IMR-90 (cell line): ENCODE results near the gene SENP2. TPM values are rescaled to one million over a fixed set of nuclear protein-coding genes. Genes with fewer than 3 reads are reported as not detected.

Experiments used
- ATAC-seq: fragments of 200-7000 bp; cut with Tn5 transposase; 2 replicates; pipeline ENCODE4 v1.9.1; 2020; ENCODE audit warnings: low read depth, mild to moderate bottlenecking, moderate library complexity
- BruUV-seq: library from RNA; stranded (reverse); fragments of 400-500 nt; replicated peaks from 2 replicates; lab custom pipeline; 2021; lab: Mats Ljungman, UMichigan
- CTCF ChIA-PET: fragments of 300-600 bp; formaldehyde crosslinking; extraction: SDS; loops from one replicate; lab custom pipeline; 2021; ENCODE audit warnings: antibody characterized with exemption; lab: Yijun Ruan, JAX
- POLR2A ChIA-PET: fragments of 300-600 bp; sonication (Branson Sonifier 250); formaldehyde crosslinking; loops from one replicate; lab custom pipeline; 2022; ENCODE audit warnings: antibody characterized with exemption; ENCODE audit not compliant: unreplicated experiment; lab: Charles Lee
- DNase-seq: peaks from one replicate; pipeline ENCODE4 v3.0.0; 2013
- H2AFZ ChIP-seq: replicated peaks from 2 replicates; pipeline ENCODE3; 2013; ENCODE audit warnings: low read length, mild to moderate bottlenecking; ENCODE audit not compliant: poor library complexity
- H2AK5ac ChIP-seq: 2 replicates; pipeline ENCODE4 v1.6.1; 2013; ENCODE audit warnings: low read depth, low read length, inconsistent platforms
- H2AK9ac ChIP-seq: replicated peaks from 2 replicates; pipeline ENCODE3; 2013; ENCODE audit warnings: mild to moderate bottlenecking, low read depth, low read length, moderate library complexity; ENCODE audit not compliant: poor library complexity
- H2BK120ac ChIP-seq: 2 replicates; pipeline ENCODE4 v1.6.1; 2013; ENCODE audit warnings: low read depth, low read length, inconsistent platforms
- H2BK15ac ChIP-seq: 3 replicates; pipeline ENCODE4 v1.6.1; 2013; ENCODE audit warnings: low read depth, low read length, inconsistent platforms
- H2BK20ac ChIP-seq: 2 replicates; pipeline ENCODE4 v1.6.1; 2013; ENCODE audit warnings: low read depth, mild to moderate bottlenecking, inconsistent platforms, low read length, moderate library complexity
- H2BK5ac ChIP-seq: 2 replicates; pipeline ENCODE4 v1.6.1; 2013; ENCODE audit warnings: mild to moderate bottlenecking, low read depth, low read length, inconsistent platforms; ENCODE audit not compliant: poor library complexity, severe bottlenecking
- H3K14ac ChIP-seq: replicated peaks from 2 replicates; pipeline ENCODE4 v1.6.1; 2013; ENCODE audit warnings: low read depth, low read length, inconsistent platforms
- H3K18ac ChIP-seq: 2 replicates; pipeline ENCODE4 v1.6.1; 2013; ENCODE audit warnings: low read depth, low read length, control low read depth
- H3K23ac ChIP-seq: 2 replicates; pipeline ENCODE4 v1.6.1; 2013; ENCODE audit warnings: low read depth, low read length, inconsistent platforms
- H3K27ac ChIP-seq: 2 replicates; pipeline ENCODE4 v1.5.1; 2013; ENCODE audit warnings: mild to moderate bottlenecking, control low read depth, low read length; ENCODE audit not compliant: insufficient read depth
- H3K27me3 ChIP-seq: 2 replicates; pipeline ENCODE4 v1.6.1; 2013; ENCODE audit warnings: low read length; ENCODE audit not compliant: control insufficient read depth, insufficient read depth
- H3K36me3 ChIP-seq: 2 replicates; pipeline ENCODE4 v1.6.1; 2013; ENCODE audit warnings: low read length, mixed read lengths; ENCODE audit not compliant: control insufficient read depth, insufficient read depth
- H3K4ac ChIP-seq: 2 replicates; pipeline ENCODE4 v1.6.1; 2013; ENCODE audit warnings: low read depth, low read length, inconsistent platforms
- H3K4me1 ChIP-seq: 2 replicates; pipeline ENCODE4 v1.6.1; 2013; ENCODE audit warnings: low read length, mixed read lengths; ENCODE audit not compliant: control insufficient read depth, insufficient read depth
- H3K4me2 ChIP-seq: 2 replicates; pipeline ENCODE4 v1.6.1; 2013; ENCODE audit warnings: low read depth, mild to moderate bottlenecking, control low read depth, low read length, moderate library complexity
- H3K4me3 ChIP-seq: 2 replicates; pipeline ENCODE4 v1.5.1; 2013; ENCODE audit warnings: low read depth, mild to moderate bottlenecking, control low read depth, low read length, moderate library complexity; ENCODE audit not compliant: insufficient read depth
- H3K56ac ChIP-seq: 2 replicates; pipeline ENCODE4 v1.6.1; 2013; ENCODE audit warnings: low read length, inconsistent platforms; ENCODE audit not compliant: insufficient read depth; ENCODE audit errors: extremely low read depth
- H3K79me1 ChIP-seq, 2 experiments: 2 replicates each; pipeline ENCODE4 v1.6.1; 2013; ENCODE audit warnings: low read length in 2 of 2, inconsistent platforms in 1 of 2, low read depth in 1 of 2
- H3K9ac ChIP-seq: 2 replicates; pipeline ENCODE4 v1.6.1; 2013; ENCODE audit warnings: low read depth, low read length, control low read depth
- H3K9me1 ChIP-seq: 2 replicates; pipeline ENCODE4 v1.6.1; 2013; ENCODE audit warnings: low read length, inconsistent platforms; ENCODE audit not compliant: insufficient read depth
- H3K9me3 ChIP-seq: 2 replicates; pipeline ENCODE4 v1.6.1; 2013; ENCODE audit warnings: low read length; ENCODE audit not compliant: control insufficient read depth, insufficient read depth
- H4K20me1 ChIP-seq: 2 replicates; pipeline ENCODE4 v1.6.1; 2013; ENCODE audit warnings: low read length, inconsistent platforms; ENCODE audit not compliant: insufficient read depth
- H4K5ac ChIP-seq: 2 replicates; pipeline ENCODE4 v1.6.1; 2013; ENCODE audit warnings: mild to moderate bottlenecking, low read depth, low read length, control low read depth
- H4K8ac ChIP-seq, 2 experiments: 2 replicates each; pipeline ENCODE4 v1.6.1; 2013; ENCODE audit warnings: low read depth in 2 of 2, low read length in 2 of 2, control low read depth in 1 of 2, inconsistent platforms in 1 of 2
- H4K91ac ChIP-seq: 2 replicates; pipeline ENCODE4 v1.6.1; 2013; ENCODE audit warnings: low read depth, low read length, inconsistent platforms; ENCODE audit not compliant: insufficient read depth
- CHD1 ChIP-seq: IDR thresholded peaks from 2 replicates; pipeline ENCODE4 v1.6.1; 2012; ENCODE audit warnings: low read depth, low read length, improper control_type of control experiment
- MAZ ChIP-seq: IDR thresholded peaks from 2 replicates; pipeline ENCODE4 v1.6.1; 2012; ENCODE audit warnings: low read depth, mild to moderate bottlenecking, low read length, improper control_type of control experiment, moderate library complexity, borderline replicate concordance
- WGBS, 2 experiments: methylation state at CpG; one replicate each; pipeline versions ENCODE4 v1.1.5 to v1.1.7; 2013; ENCODE audit warnings: missing lambda C conversion rate in 2 of 2; ENCODE audit not compliant: insufficient read length in 1 of 2; ENCODE audit errors: extremely low coverage in 2 of 2; 5-methylcytosine and 5-hydroxymethylcytosine counted together
- dilution Hi-C: fragments of 300-500 bp; cut with HindIII; formaldehyde crosslinking; loops from one replicate; pipeline ENCODE4 v1.14.3; 2018; ENCODE audit warnings: low sequenced_read_pairs; ENCODE audit not compliant: unreplicated experiment
- in situ Hi-C: fragments of 300-500 bp; cut with MboI; formaldehyde crosslinking; loops from 3 replicates; pipeline ENCODE4 v1.14.3; 2019; ENCODE audit warnings: low sequenced_read_pairs, inconsistent platforms, mixed read lengths
- intact Hi-C: fragments of 100-400 bp; cut with micrococcal nuclease; formaldehyde crosslinking; loops from 2 replicates; pipeline ENCODE4 v1.10.0; 2022
- polyA plus RNA-seq, 3 experiments: library from polyadenylated mRNA; depleted of rRNA; stranded (reverse); fragments of >200 nt; gene quantifications; 2 replicates each; pipeline ENCODE4 v1.2.3, GENCODE V29; 2012; ENCODE audit warnings: low replicate concordance in 1 of 3
- total RNA-seq: library from RNA; depleted of rRNA; stranded (reverse); fragments of >200 nt; gene quantifications from 2 replicates; pipeline ENCODE4 v1.2.3, GENCODE V29; 2012
- TF ChIP-seq, protein P1 (sequence below): fragments of 150-350 bp; IDR thresholded peaks from 2 replicates; pipeline ENCODE4 v1.6.1; 2017; ENCODE audit warnings: mild to moderate bottlenecking, antibody characterized with exemption, low read length, low read depth

SENP2 gene
- total and polyA plus RNA-seq, 2 of the 4 experiments (the other 2 are of a cell fraction): 9.4 to 15.2 TPM

DNA sequence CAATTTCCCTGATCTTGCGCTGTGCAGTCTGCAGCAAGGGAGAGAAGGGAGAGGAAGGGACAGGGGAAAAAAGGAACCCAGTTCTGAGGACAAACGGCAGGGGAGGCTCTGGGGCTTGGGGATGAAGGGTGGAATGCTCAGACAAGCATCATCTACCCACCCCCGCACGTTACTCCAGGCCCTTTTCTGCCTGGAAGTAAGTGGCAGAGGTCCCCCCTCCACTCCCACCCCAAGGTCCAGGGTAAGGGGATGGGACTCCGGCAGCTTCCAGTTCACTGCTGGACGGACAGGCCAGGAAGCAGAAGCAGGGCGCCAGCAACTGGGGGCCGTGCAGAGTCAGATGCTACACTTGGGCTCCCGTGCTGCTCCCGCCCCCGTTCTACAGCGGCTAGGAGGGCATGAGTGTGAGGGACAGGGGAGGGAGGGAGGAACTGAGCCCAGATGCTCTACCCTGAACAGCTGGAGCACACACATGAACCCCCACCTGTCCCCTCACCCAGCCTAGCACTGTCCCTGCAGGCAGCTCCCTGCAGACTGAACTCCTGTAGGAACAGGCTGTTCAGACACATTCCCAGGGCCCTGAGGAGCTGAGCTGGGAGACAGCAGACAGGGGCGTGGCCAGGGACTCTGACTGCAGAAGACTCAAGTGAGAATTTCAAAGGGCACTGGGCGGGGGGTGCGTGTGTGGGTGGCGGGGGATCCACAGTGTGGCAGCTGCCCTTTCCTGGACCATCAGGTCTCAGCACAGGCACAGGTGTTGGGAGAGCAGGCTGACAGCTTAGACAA lies 59.7 kb downstream of the SENP2 start:
- CTCF ChIA-PET: no interaction called here
- POLR2A ChIA-PET: no interaction called here
- H3K4me2 ChIP-seq: no peak overlapping the region
- intact Hi-C loops: no loop called here
- BruUV-seq: no TSS peak
- H3K4me1 ChIP-seq: no peaks in the 10 kb centered on the region
- H2AK5ac ChIP-seq: no peak overlapping the region
- no peak overlapping the region for H2AFZ ChIP-seq
- H3K27me3 ChIP-seq: no peaks in the 10 kb centered on the region
- H2BK120ac ChIP-seq: no peak overlapping the region
- H3K79me1 ChIP-seq: peaks cover 8 to 19% of the 10 kb centered on the region in 2 experiments; a peak in 3 of 4 replicates
- no peak overlapping the region for H3K18ac ChIP-seq
- no peak overlapping the region for H2BK15ac ChIP-seq
- dilution Hi-C loops: no loop called here
- no peak overlapping the region for H3K27ac ChIP-seq
- H3K9me1 ChIP-seq: peaks cover 3% of the 10 kb centered on the region; the same call in 1 of the 2 replicates
- no peaks in the 10 kb centered on the region for H3K9me3 ChIP-seq
- no peak overlapping the region for H3K23ac ChIP-seq
- peak; percentile 30; the same call in 1 of the 2 replicates for ATAC-seq
- peaks cover 11% of the 10 kb centered on the region for H4K20me1 ChIP-seq
- H3K9ac ChIP-seq: no peak overlapping the region
- no peak overlapping the region for H3K14ac ChIP-seq
- no peak overlapping the region for H3K4me3 ChIP-seq
- no peak for DNase-seq
- H4K8ac ChIP-seq: no peak overlapping the region
- H2BK5ac ChIP-seq: no peak overlapping the region
- no peak overlapping the region for H3K56ac ChIP-seq
- no peak overlapping the region for H4K91ac ChIP-seq
- 67% methylated on average over 2 of the region's 16 CpGs; no CpG with 5 or more reads in 1 of the 2 experiments for WGBS, 2 experiments
- in situ Hi-C loops: no loop called here
- no peak overlapping the region for H4K5ac ChIP-seq
- H2BK20ac ChIP-seq: no peak overlapping the region
- H3K36me3 ChIP-seq: peaks cover 58% of the 10 kb centered on the region
- TF ChIP-seq, protein P1, sequence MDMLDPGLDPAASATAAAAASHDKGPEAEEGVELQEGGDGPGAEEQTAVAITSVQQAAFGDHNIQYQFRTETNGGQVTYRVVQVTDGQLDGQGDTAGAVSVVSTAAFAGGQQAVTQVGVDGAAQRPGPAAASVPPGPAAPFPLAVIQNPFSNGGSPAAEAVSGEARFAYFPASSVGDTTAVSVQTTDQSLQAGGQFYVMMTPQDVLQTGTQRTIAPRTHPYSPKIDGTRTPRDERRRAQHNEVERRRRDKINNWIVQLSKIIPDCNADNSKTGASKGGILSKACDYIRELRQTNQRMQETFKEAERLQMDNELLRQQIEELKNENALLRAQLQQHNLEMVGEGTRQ: no peak
- TF ChIP-seq MAZ (no peak), CHD1 (no peak)
- H3K4ac ChIP-seq: no peak overlapping the region
- peak overlapping the region; percentile 1 for H2AK9ac ChIP-seq
